IMR-90 (cell line): ENCODE results near the gene MYOF. TPM values are rescaled to one million over a fixed set of nuclear protein-coding genes. Genes with fewer than 3 reads are reported as not detected.

ENCODE experiments used
- ATAC-seq: fragments of 200-7000 bp; cut with Tn5 transposase; 2 replicates; pipeline ENCODE4 v1.9.1; 2020; ENCODE audit warnings: low read depth, mild to moderate bottlenecking, moderate library complexity
- BruUV-seq: library from RNA; stranded (reverse); fragments of 400-500 nt; replicated peaks from 2 replicates; lab custom pipeline; 2021; lab: Mats Ljungman, UMichigan
- CTCF ChIA-PET: fragments of 300-600 bp; formaldehyde crosslinking; extraction: SDS; loops from one replicate; lab custom pipeline; 2021; ENCODE audit warnings: antibody characterized with exemption; lab: Yijun Ruan, JAX
- POLR2A ChIA-PET: fragments of 300-600 bp; sonication (Branson Sonifier 250); formaldehyde crosslinking; loops from one replicate; lab custom pipeline; 2022; ENCODE audit warnings: antibody characterized with exemption; ENCODE audit not compliant: unreplicated experiment; lab: Charles Lee
- DNase-seq: peaks from one replicate; pipeline ENCODE4 v3.0.0; 2013
- H2AFZ ChIP-seq: replicated peaks from 2 replicates; pipeline ENCODE3; 2013; ENCODE audit warnings: low read length, mild to moderate bottlenecking; ENCODE audit not compliant: poor library complexity
- H2AK5ac ChIP-seq: 2 replicates; pipeline ENCODE4 v1.6.1; 2013; ENCODE audit warnings: low read depth, low read length, inconsistent platforms
- H2AK9ac ChIP-seq: replicated peaks from 2 replicates; pipeline ENCODE3; 2013; ENCODE audit warnings: mild to moderate bottlenecking, low read depth, low read length, moderate library complexity; ENCODE audit not compliant: poor library complexity
- H2BK120ac ChIP-seq: 2 replicates; pipeline ENCODE4 v1.6.1; 2013; ENCODE audit warnings: low read depth, low read length, inconsistent platforms
- H2BK15ac ChIP-seq: 3 replicates; pipeline ENCODE4 v1.6.1; 2013; ENCODE audit warnings: low read depth, low read length, inconsistent platforms
- H2BK20ac ChIP-seq: 2 replicates; pipeline ENCODE4 v1.6.1; 2013; ENCODE audit warnings: low read depth, mild to moderate bottlenecking, inconsistent platforms, low read length, moderate library complexity
- H2BK5ac ChIP-seq: 2 replicates; pipeline ENCODE4 v1.6.1; 2013; ENCODE audit warnings: mild to moderate bottlenecking, low read depth, low read length, inconsistent platforms; ENCODE audit not compliant: poor library complexity, severe bottlenecking
- H3K14ac ChIP-seq: replicated peaks from 2 replicates; pipeline ENCODE4 v1.6.1; 2013; ENCODE audit warnings: low read depth, low read length, inconsistent platforms
- H3K18ac ChIP-seq: 2 replicates; pipeline ENCODE4 v1.6.1; 2013; ENCODE audit warnings: low read depth, low read length, control low read depth
- H3K23ac ChIP-seq: 2 replicates; pipeline ENCODE4 v1.6.1; 2013; ENCODE audit warnings: low read depth, low read length, inconsistent platforms
- H3K27ac ChIP-seq: 2 replicates; pipeline ENCODE4 v1.5.1; 2013; ENCODE audit warnings: mild to moderate bottlenecking, control low read depth, low read length; ENCODE audit not compliant: insufficient read depth
- H3K27me3 ChIP-seq: 2 replicates; pipeline ENCODE4 v1.6.1; 2013; ENCODE audit warnings: low read length; ENCODE audit not compliant: control insufficient read depth, insufficient read depth
- H3K36me3 ChIP-seq: 2 replicates; pipeline ENCODE4 v1.6.1; 2013; ENCODE audit warnings: low read length, mixed read lengths; ENCODE audit not compliant: control insufficient read depth, insufficient read depth
- H3K4ac ChIP-seq: 2 replicates; pipeline ENCODE4 v1.6.1; 2013; ENCODE audit warnings: low read depth, low read length, inconsistent platforms
- H3K4me1 ChIP-seq: 2 replicates; pipeline ENCODE4 v1.6.1; 2013; ENCODE audit warnings: low read length, mixed read lengths; ENCODE audit not compliant: control insufficient read depth, insufficient read depth
- H3K4me2 ChIP-seq: 2 replicates; pipeline ENCODE4 v1.6.1; 2013; ENCODE audit warnings: low read depth, mild to moderate bottlenecking, control low read depth, low read length, moderate library complexity
- H3K4me3 ChIP-seq: 2 replicates; pipeline ENCODE4 v1.5.1; 2013; ENCODE audit warnings: low read depth, mild to moderate bottlenecking, control low read depth, low read length, moderate library complexity; ENCODE audit not compliant: insufficient read depth
- H3K56ac ChIP-seq: 2 replicates; pipeline ENCODE4 v1.6.1; 2013; ENCODE audit warnings: low read length, inconsistent platforms; ENCODE audit not compliant: insufficient read depth; ENCODE audit errors: extremely low read depth
- H3K79me1 ChIP-seq, 2 experiments: 2 replicates each; pipeline ENCODE4 v1.6.1; 2013; ENCODE audit warnings: low read length in 2 of 2, inconsistent platforms in 1 of 2, low read depth in 1 of 2
- H3K9ac ChIP-seq: 2 replicates; pipeline ENCODE4 v1.6.1; 2013; ENCODE audit warnings: low read depth, low read length, control low read depth
- H3K9me1 ChIP-seq: 2 replicates; pipeline ENCODE4 v1.6.1; 2013; ENCODE audit warnings: low read length, inconsistent platforms; ENCODE audit not compliant: insufficient read depth
- H3K9me3 ChIP-seq: 2 replicates; pipeline ENCODE4 v1.6.1; 2013; ENCODE audit warnings: low read length; ENCODE audit not compliant: control insufficient read depth, insufficient read depth
- H4K20me1 ChIP-seq: 2 replicates; pipeline ENCODE4 v1.6.1; 2013; ENCODE audit warnings: low read length, inconsistent platforms; ENCODE audit not compliant: insufficient read depth
- H4K5ac ChIP-seq: 2 replicates; pipeline ENCODE4 v1.6.1; 2013; ENCODE audit warnings: mild to moderate bottlenecking, low read depth, low read length, control low read depth
- H4K8ac ChIP-seq, 2 experiments: 2 replicates each; pipeline ENCODE4 v1.6.1; 2013; ENCODE audit warnings: low read depth in 2 of 2, low read length in 2 of 2, control low read depth in 1 of 2, inconsistent platforms in 1 of 2
- H4K91ac ChIP-seq: 2 replicates; pipeline ENCODE4 v1.6.1; 2013; ENCODE audit warnings: low read depth, low read length, inconsistent platforms; ENCODE audit not compliant: insufficient read depth
- CTCF ChIP-seq: conservative IDR thresholded peaks from 2 replicates; pipeline ENCODE4 v1.5.1; 2012; ENCODE audit warnings: mild to moderate bottlenecking, low read depth, low read length, improper control_type of control experiment
- FOS ChIP-seq: fragments of 150-350 bp; IDR thresholded peaks from 2 replicates; pipeline ENCODE4 v1.6.1; 2016; ENCODE audit warnings: low read depth, low read length
- MAFK ChIP-seq: IDR thresholded peaks from 2 replicates; pipeline ENCODE4 v1.6.1; 2012; ENCODE audit warnings: low read depth, low read length, improper control_type of control experiment
- MAZ ChIP-seq: IDR thresholded peaks from 2 replicates; pipeline ENCODE4 v1.6.1; 2012; ENCODE audit warnings: low read depth, mild to moderate bottlenecking, low read length, improper control_type of control experiment, moderate library complexity, borderline replicate concordance
- NFE2L2 ChIP-seq: fragments of 150-350 bp; IDR thresholded peaks from 2 replicates; pipeline ENCODE4 v1.6.1; 2016; ENCODE audit warnings: low read depth, mild to moderate bottlenecking, low read length
- POLR2A ChIP-seq: IDR thresholded peaks from 2 replicates; pipeline ENCODE4 v1.6.1; 2012; ENCODE audit warnings: mild to moderate bottlenecking, low read depth, low read length
- RAD21 ChIP-seq: IDR thresholded peaks from 2 replicates; pipeline ENCODE4 v1.6.1; 2012; ENCODE audit warnings: low read length, improper control_type of control experiment
- RCOR1 ChIP-seq: IDR thresholded peaks from 2 replicates; pipeline ENCODE4 v1.6.1; 2012; ENCODE audit warnings: mild to moderate bottlenecking, low read length, improper control_type of control experiment; ENCODE audit not compliant: insufficient replicate concordance
- RFX5 ChIP-seq: IDR thresholded peaks from 2 replicates; pipeline ENCODE4 v1.8.0; 2012; ENCODE audit warnings: low read depth, mild to moderate bottlenecking, low read length, moderate library complexity
- SMC3 ChIP-seq: fragments of 150-350 bp; IDR thresholded peaks from 2 replicates; pipeline ENCODE4 v1.6.1; 2016; ENCODE audit warnings: low read depth, mild to moderate bottlenecking, antibody characterized with exemption, low read length, moderate library complexity
- WGBS, 2 experiments: methylation state at CpG; one replicate each; pipeline versions ENCODE4 v1.1.5 to v1.1.7; 2013; ENCODE audit warnings: missing lambda C conversion rate in 2 of 2; ENCODE audit not compliant: insufficient read length in 1 of 2; ENCODE audit errors: extremely low coverage in 2 of 2; 5-methylcytosine and 5-hydroxymethylcytosine counted together
- dilution Hi-C: fragments of 300-500 bp; cut with HindIII; formaldehyde crosslinking; loops from one replicate; pipeline ENCODE4 v1.14.3; 2018; ENCODE audit warnings: low sequenced_read_pairs; ENCODE audit not compliant: unreplicated experiment
- in situ Hi-C: fragments of 300-500 bp; cut with MboI; formaldehyde crosslinking; loops from 3 replicates; pipeline ENCODE4 v1.14.3; 2019; ENCODE audit warnings: low sequenced_read_pairs, inconsistent platforms, mixed read lengths
- intact Hi-C: fragments of 100-400 bp; cut with micrococcal nuclease; formaldehyde crosslinking; loops from 2 replicates; pipeline ENCODE4 v1.10.0; 2022
- polyA plus RNA-seq, 3 experiments: library from polyadenylated mRNA; depleted of rRNA; stranded (reverse); fragments of >200 nt; gene quantifications; 2 replicates each; pipeline ENCODE4 v1.2.3, GENCODE V29; 2012; ENCODE audit warnings: low replicate concordance in 1 of 3
- total RNA-seq: library from RNA; depleted of rRNA; stranded (reverse); fragments of >200 nt; gene quantifications from 2 replicates; pipeline ENCODE4 v1.2.3, GENCODE V29; 2012

Gene MYOF
- total and polyA plus RNA-seq, 2 of the 4 experiments (the other 2 are of a cell fraction): 221 to 281 TPM

DNA sequence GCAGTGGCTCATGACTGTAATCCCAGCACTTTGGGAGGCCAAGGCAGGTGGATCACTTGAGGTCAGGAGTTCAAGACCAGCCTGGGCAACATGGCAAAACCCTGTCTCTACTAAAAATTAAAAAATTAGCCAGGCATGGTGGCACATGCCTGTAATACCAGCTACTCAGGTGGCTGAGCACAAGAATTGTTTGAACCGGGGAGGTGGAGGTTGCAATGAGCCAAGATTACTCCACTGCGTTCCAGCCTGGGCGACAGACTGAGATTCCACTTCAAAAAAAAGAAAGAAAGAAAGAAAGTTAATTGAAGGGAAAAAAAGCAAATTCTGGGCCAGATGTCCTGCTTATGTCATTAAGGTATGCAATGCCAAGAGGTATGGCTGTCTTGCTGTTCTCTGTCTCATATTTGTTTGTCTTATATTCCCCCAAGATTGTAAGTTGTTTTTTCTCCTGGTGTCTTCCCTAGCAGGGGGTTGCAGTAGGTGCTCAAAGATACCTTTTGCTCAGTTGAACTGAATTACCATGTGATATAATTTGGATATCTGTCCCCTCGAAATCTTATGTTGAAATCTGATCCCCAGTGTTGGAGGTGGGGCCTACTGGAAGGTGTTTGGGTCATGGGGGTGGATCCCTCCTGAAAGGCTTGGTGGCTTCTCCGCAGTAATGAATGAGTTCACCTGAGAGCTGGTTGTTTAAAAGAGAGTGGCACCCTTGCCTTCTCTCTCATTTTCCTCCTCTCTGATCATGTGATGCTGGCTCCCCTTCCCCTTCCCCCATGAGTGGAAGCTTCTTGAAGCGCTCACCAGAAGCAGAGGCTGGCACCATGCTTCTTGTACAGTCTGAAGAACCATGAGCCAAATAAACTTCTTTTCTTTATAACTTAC, 60.9 kb downstream of the MYOF start (continued):
- no peak for TF ChIP-seq CTCF

- in situ Hi-C loops (no loop called here), dilution Hi-C loops (no loop called here), intact Hi-C loops (no loop called here)
- peak overlapping the region; percentile 86; the same call in 1 of the 2 replicates for H3K23ac ChIP-seq
- peak overlapping the region; percentile 68 for H2AK9ac ChIP-seq
- peak overlapping the region; percentile 34 for H2BK5ac ChIP-seq
- H3K18ac ChIP-seq: no peak overlapping the region
- H2BK120ac ChIP-seq: peak overlapping the region; percentile 32; the same call in 1 of the 2 replicates
- ChIA-PET POLR2A (no interaction called here), CTCF (interaction anchor here (0.9 kb wide), 1 partner anchor 21 kb away, joined by 3 read pairs; no protein-coding TSS in a partner anchor)
- H3K4me3 ChIP-seq: no peak overlapping the region
- H3K9me1 ChIP-seq: peaks cover 25% of the 10 kb centered on the region
- no peak overlapping the region for H4K5ac ChIP-seq
- H3K14ac ChIP-seq: 0 out of 2 replicates have a peak overlapping the region, but pooled peaks have one; percentile 30
- H2AFZ ChIP-seq: no peak overlapping the region
- peak overlapping the region; percentile 3; the same call in 1 of the 2 replicates for H3K56ac ChIP-seq
- peaks cover 45 to 93% of the 10 kb centered on the region in 2 experiments for H3K79me1 ChIP-seq
- peak overlapping the region in 1 of 2 experiments; percentile 74; a peak in 2 of 4 replicates for H4K8ac ChIP-seq
- H2BK15ac ChIP-seq: no peak overlapping the region
- WGBS, 2 experiments: 25% methylated on average over 2 of the region's 5 CpGs; no CpG with 5 or more reads in 1 of the 2 experiments
- no peak overlapping the region for H2BK20ac ChIP-seq
- H3K4me1 ChIP-seq: peaks cover 10% of the 10 kb centered on the region
- DNase-seq (peak; percentile 35), ATAC-seq (no peak)
- no peak overlapping the region for H3K4me2 ChIP-seq
- no peaks in the 10 kb centered on the region; the same call in 1 of the 2 replicates for H4K20me1 ChIP-seq
- no peak overlapping the region for H4K91ac ChIP-seq
- BruUV-seq: no TSS peak
- H3K4ac ChIP-seq: no peak overlapping the region
- no peaks in the 10 kb centered on the region for H3K27me3 ChIP-seq
- H2AK5ac ChIP-seq: 0 out of 2 replicates have a peak overlapping the region, but pooled peaks have one; percentile 47
- no peak overlapping the region for H3K27ac ChIP-seq
- peaks cover 34% of the 10 kb centered on the region for H3K36me3 ChIP-seq
- no peak overlapping the region for H3K9ac ChIP-seq
- no peaks in the 10 kb centered on the region for H3K9me3 ChIP-seq
- no peak for TF ChIP-seq FOS
- no peak for TF ChIP-seq CTCF
- TF ChIP-seq POLR2A: no peak
- no peak for TF ChIP-seq MAFK
- no peak for TF ChIP-seq MAZ
- TF ChIP-seq NFE2L2: no peak
- no peak for TF ChIP-seq SMC3
- TF ChIP-seq RFX5: no peak
- no peak for TF ChIP-seq RAD21
- TF ChIP-seq RCOR1: no peak
Observed at GRCh38 chr10:93420091-93420490, 62.0 kb downstream of the MYOF start.
